Fibroblast of lung (primary cell): ENCODE results near the gene GLT6D1.

ENCODE experiments used
- EZH2 ChIP-seq: IDR thresholded peaks from 2 replicates; pipeline ENCODE4 v1.5.1; 2012; ENCODE audit warnings: low read length, control low read depth, mild to moderate bottlenecking; ENCODE audit errors: missing control alignments
- TF ChIP-seq, protein P1 (sequence below), 2 donors: IDR thresholded peaks in 1 of 2; conservative IDR thresholded peaks in 1 of 2; 1 replicate in 1 of 2; 2 replicates in 1 of 2; pipeline ENCODE4 v1.5.1; 2011 to 2012; ENCODE audit warnings: low read length in 2 of 2, control low read depth in 1 of 2, inconsistent platforms in 1 of 2, low read depth in 1 of 2, mild to moderate bottlenecking in 1 of 2

DNA sequence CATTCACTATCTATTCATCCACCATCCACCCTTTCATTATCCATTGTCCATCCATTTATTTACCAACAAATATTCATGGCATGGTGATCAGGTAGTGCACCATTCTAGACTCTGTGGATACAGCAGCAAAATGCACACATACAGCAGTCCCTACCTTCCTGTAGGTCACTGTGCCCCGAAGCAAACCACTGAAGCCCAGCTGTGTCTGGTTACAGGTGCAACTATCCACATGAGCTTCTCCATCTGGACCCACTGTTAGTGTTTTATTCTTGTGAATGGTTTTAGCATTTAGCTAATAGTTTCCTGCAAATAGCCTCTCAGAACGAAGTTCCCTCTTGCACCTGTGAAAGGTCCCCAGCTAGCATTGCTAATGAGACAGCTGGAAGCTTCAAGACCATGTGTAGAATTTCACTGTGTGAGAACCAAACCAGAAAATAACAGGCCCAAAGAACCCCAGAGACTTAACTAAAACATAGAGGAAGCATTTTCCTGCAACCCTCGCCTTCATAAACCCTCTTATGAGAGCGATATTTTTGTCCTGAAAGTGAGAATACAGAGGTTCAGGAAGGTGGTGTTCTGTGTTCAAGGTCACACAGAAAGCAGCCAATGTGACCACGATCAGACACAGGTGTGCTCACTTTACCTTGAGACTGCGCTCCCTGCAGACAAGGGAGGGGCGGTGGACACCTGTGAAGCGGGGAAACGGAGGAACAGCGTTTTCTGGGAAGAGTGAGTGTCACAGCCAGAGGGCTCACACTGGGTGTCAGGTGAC, 59.3 kb downstream of the GLT6D1 start:
- TF ChIP-seq, protein P1, sequence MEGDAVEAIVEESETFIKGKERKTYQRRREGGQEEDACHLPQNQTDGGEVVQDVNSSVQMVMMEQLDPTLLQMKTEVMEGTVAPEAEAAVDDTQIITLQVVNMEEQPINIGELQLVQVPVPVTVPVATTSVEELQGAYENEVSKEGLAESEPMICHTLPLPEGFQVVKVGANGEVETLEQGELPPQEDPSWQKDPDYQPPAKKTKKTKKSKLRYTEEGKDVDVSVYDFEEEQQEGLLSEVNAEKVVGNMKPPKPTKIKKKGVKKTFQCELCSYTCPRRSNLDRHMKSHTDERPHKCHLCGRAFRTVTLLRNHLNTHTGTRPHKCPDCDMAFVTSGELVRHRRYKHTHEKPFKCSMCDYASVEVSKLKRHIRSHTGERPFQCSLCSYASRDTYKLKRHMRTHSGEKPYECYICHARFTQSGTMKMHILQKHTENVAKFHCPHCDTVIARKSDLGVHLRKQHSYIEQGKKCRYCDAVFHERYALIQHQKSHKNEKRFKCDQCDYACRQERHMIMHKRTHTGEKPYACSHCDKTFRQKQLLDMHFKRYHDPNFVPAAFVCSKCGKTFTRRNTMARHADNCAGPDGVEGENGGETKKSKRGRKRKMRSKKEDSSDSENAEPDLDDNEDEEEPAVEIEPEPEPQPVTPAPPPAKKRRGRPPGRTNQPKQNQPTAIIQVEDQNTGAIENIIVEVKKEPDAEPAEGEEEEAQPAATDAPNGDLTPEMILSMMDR (conservative IDR thresholded peaks at IDR 0.05 in 1 of 2, IDR thresholded peaks at IDR 0.05 in 1 of 2; ENCODE audit: low read depth in 1 of 2, low read length in 2 of 2): no peak
- TF ChIP-seq EZH2: no peak
